ENCODE results near the gene MAML3. TPM values are rescaled to one million over a fixed set of nuclear protein-coding genes. Genes with fewer than 3 reads are reported as not detected.

Gene MAML3
- total and polyA plus RNA-seq, 2 experiments from 2014 or later, result 1.7 to 6.5 TPM

DNA sequence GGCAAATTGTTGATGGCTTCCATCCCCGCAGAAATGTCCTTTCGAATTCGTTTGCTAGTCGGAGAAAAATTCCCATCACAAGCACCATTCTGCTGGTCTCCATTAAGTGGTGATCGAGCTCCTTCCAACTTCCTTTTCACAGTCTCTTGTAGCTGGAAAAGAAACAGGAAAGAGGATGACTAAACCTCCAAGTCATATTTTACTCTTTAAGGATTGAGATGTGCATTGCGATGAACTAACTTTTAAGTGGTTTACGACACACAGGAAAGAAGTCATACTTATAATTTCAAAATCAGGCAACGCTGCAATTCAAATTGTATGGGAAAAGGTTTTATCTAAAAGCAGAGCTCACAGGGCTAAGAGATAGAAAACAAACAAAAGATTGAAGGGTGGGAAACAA lies 263.2 kb downstream of the MAML3 start:
- Mint-ChIP-seq H3K4me1 (peaks cover 17% of the 10 kb centered on the region), H3K9me3 (no peaks in the 10 kb centered on the region), H3K4me3 (no peak overlapping the region), H3K36me3 (ENCODE audit: low read depth) (peaks cover 2% of the 10 kb centered on the region; the same call in 1 of the 3 replicates), H3K27me3 (ENCODE audit: insufficient read depth, low read depth, poor library complexity) (peaks cover 3% of the 10 kb centered on the region), H3K27ac (no peak overlapping the region)
- no peaks in the 10 kb centered on the region for H3F3A ChIP-seq (replicated peaks; ENCODE audit: low read depth)
- H3K27ac ChIP-seq (ENCODE audit: low read depth), result no peak overlapping the region
- no peaks in the 10 kb centered on the region for H3K27me3 ChIP-seq (ENCODE audit: insufficient read depth)
- no peak overlapping the region for H3K4me2 ChIP-seq
- H3K4me3 ChIP-seq, result no peak overlapping the region
- peaks cover 10% of the 10 kb centered on the region for H3K9me2 ChIP-seq (ENCODE audit: insufficient read depth)
- DNase-seq (ENCODE audit: low spot score) (no peak), ATAC-seq (no peak)
- no peaks in the 10 kb centered on the region for H3K79me2 ChIP-seq (replicated peaks; ENCODE audit: insufficient read depth)
- no peak overlapping the region for H2AFZ ChIP-seq
- H3K4me1 ChIP-seq (ENCODE audit: insufficient read depth), result peaks cover 18% of the 10 kb centered on the region
- TF ChIP-seq JUNB (IDR thresholded peaks at IDR 0.05; ENCODE audit: unreplicated experiment) (no peak), EZH2phosphoT487 (IDR thresholded peaks at IDR 0.05; ENCODE audit: unreplicated experiment) (no peak), ZNF114 (CRISPR knock-in tag; IDR thresholded peaks at IDR 0.05) (no peak), NANOG (IDR thresholded peaks at IDR 0.05; ENCODE audit: borderline replicate concordance) (no peak), CREB1 (CRISPR knock-in tag; IDR thresholded peaks at IDR 0.05; ENCODE audit: low read depth) (no peak), EZH2 (IDR thresholded peaks at IDR 0.05; ENCODE audit: low read depth, unreplicated experiment) (no peak), STAT1 (IDR thresholded peaks at IDR 0.05; ENCODE audit: unreplicated experiment) (no peak), ZNF331 (CRISPR knock-in tag; IDR thresholded peaks at IDR 0.05; ENCODE audit: low read depth) (no peak)
- TF ChIP-seq, protein P1, sequence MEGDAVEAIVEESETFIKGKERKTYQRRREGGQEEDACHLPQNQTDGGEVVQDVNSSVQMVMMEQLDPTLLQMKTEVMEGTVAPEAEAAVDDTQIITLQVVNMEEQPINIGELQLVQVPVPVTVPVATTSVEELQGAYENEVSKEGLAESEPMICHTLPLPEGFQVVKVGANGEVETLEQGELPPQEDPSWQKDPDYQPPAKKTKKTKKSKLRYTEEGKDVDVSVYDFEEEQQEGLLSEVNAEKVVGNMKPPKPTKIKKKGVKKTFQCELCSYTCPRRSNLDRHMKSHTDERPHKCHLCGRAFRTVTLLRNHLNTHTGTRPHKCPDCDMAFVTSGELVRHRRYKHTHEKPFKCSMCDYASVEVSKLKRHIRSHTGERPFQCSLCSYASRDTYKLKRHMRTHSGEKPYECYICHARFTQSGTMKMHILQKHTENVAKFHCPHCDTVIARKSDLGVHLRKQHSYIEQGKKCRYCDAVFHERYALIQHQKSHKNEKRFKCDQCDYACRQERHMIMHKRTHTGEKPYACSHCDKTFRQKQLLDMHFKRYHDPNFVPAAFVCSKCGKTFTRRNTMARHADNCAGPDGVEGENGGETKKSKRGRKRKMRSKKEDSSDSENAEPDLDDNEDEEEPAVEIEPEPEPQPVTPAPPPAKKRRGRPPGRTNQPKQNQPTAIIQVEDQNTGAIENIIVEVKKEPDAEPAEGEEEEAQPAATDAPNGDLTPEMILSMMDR (conservative IDR thresholded peaks at IDR 0.05; ENCODE audit: low read depth in 2 of 2), result no peak
- TF ChIP-seq, protein P2, sequence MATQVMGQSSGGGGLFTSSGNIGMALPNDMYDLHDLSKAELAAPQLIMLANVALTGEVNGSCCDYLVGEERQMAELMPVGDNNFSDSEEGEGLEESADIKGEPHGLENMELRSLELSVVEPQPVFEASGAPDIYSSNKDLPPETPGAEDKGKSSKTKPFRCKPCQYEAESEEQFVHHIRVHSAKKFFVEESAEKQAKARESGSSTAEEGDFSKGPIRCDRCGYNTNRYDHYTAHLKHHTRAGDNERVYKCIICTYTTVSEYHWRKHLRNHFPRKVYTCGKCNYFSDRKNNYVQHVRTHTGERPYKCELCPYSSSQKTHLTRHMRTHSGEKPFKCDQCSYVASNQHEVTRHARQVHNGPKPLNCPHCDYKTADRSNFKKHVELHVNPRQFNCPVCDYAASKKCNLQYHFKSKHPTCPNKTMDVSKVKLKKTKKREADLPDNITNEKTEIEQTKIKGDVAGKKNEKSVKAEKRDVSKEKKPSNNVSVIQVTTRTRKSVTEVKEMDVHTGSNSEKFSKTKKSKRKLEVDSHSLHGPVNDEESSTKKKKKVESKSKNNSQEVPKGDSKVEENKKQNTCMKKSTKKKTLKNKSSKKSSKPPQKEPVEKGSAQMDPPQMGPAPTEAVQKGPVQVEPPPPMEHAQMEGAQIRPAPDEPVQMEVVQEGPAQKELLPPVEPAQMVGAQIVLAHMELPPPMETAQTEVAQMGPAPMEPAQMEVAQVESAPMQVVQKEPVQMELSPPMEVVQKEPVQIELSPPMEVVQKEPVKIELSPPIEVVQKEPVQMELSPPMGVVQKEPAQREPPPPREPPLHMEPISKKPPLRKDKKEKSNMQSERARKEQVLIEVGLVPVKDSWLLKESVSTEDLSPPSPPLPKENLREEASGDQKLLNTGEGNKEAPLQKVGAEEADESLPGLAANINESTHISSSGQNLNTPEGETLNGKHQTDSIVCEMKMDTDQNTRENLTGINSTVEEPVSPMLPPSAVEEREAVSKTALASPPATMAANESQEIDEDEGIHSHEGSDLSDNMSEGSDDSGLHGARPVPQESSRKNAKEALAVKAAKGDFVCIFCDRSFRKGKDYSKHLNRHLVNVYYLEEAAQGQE (IDR thresholded peaks at IDR 0.05; ENCODE audit: unreplicated experiment), result no peak
- TF ChIP-seq, protein P3, sequence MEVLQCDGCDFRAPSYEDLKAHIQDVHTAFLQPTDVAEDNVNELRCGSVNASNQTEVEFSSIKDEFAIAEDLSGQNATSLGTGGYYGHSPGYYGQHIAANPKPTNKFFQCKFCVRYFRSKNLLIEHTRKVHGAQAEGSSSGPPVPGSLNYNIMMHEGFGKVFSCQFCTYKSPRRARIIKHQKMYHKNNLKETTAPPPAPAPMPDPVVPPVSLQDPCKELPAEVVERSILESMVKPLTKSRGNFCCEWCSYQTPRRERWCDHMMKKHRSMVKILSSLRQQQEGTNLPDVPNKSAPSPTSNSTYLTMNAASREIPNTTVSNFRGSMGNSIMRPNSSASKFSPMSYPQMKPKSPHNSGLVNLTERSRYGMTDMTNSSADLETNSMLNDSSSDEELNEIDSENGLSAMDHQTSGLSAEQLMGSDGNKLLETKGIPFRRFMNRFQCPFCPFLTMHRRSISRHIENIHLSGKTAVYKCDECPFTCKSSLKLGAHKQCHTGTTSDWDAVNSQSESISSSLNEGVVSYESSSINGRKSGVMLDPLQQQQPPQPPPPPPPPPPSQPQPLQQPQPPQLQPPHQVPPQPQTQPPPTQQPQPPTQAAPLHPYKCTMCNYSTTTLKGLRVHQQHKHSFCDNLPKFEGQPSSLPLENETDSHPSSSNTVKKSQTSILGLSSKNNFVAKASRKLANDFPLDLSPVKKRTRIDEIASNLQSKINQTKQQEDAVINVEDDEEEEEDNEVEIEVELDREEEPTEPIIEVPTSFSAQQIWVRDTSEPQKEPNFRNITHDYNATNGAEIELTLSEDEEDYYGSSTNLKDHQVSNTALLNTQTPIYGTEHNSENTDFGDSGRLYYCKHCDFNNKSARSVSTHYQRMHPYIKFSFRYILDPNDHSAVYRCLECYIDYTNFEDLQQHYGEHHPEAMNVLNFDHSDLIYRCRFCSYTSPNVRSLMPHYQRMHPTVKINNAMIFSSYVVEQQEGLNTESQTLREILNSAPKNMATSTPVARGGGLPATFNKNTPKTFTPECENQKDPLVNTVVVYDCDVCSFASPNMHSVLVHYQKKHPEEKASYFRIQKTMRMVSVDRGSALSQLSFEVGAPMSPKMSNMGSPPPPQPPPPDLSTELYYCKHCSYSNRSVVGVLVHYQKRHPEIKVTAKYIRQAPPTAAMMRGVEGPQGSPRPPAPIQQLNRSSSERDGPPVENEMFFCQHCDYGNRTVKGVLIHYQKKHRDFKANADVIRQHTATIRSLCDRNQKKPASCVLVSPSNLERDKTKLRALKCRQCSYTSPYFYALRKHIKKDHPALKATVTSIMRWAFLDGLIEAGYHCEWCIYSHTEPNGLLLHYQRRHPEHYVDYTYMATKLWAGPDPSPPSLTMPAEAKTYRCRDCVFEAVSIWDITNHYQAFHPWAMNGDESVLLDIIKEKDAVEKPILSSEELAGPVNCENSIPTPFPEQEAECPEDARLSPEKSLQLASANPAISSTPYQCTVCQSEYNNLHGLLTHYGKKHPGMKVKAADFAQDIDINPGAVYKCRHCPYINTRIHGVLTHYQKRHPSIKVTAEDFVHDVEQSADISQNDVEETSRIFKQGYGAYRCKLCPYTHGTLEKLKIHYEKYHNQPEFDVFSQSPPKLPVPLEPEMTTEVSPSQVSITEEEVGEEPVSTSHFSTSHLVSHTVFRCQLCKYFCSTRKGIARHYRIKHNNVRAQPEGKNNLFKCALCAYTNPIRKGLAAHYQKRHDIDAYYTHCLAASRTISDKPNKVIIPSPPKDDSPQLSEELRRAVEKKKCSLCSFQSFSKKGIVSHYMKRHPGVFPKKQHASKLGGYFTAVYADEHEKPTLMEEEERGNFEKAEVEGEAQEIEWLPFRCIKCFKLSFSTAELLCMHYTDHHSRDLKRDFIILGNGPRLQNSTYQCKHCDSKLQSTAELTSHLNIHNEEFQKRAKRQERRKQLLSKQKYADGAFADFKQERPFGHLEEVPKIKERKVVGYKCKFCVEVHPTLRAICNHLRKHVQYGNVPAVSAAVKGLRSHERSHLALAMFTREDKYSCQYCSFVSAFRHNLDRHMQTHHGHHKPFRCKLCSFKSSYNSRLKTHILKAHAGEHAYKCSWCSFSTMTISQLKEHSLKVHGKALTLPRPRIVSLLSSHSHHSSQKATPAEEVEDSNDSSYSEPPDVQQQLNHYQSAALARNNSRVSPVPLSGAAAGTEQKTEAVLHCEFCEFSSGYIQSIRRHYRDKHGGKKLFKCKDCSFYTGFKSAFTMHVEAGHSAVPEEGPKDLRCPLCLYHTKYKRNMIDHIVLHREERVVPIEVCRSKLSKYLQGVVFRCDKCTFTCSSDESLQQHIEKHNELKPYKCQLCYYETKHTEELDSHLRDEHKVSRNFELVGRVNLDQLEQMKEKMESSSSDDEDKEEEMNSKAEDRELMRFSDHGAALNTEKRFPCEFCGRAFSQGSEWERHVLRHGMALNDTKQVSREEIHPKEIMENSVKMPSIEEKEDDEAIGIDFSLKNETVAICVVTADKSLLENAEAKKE (CRISPR knock-in tag; IDR thresholded peaks at IDR 0.05), result no peak
- TF ChIP-seq, protein P4, sequence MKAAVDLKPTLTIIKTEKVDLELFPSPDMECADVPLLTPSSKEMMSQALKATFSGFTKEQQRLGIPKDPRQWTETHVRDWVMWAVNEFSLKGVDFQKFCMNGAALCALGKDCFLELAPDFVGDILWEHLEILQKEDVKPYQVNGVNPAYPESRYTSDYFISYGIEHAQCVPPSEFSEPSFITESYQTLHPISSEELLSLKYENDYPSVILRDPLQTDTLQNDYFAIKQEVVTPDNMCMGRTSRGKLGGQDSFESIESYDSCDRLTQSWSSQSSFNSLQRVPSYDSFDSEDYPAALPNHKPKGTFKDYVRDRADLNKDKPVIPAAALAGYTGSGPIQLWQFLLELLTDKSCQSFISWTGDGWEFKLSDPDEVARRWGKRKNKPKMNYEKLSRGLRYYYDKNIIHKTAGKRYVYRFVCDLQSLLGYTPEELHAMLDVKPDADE (IDR thresholded peaks at IDR 0.05), result no peak
- no peaks in the 10 kb centered on the region for H4K20me1 ChIP-seq (replicated peaks; ENCODE audit: insufficient read depth)
- H3K36me3 ChIP-seq (ENCODE audit: insufficient read depth), result no peaks in the 10 kb centered on the region
